ENCODE measurements around the gene ZC3H7B. TPM values are rescaled to one million over a fixed set of nuclear protein-coding genes. Genes with fewer than 3 reads are reported as not detected.

The ZC3H7B gene
- total RNA-seq, 2 donors from 2014 or later: 35.2 to 51.7 TPM

- intact Hi-C loops (cut with DNase I): no loop called here
- no peak overlapping the region for H3K9ac ChIP-seq (ENCODE audit: low read depth in 2 of 2, low read length in 2 of 2)
These were observed 9.0 kb downstream of the ZC3H7B start for GRCh38 chr22:41310336-41310735.

GRCh38 chr22:41311487-41311886, 10.2 kb downstream of the ZC3H7B start:
- intact Hi-C loops (cut with DNase I): no loop called here
- no peaks in the 10 kb centered on the region for H3K4me1 ChIP-seq
- H3K36me3 ChIP-seq: no peaks in the 10 kb centered on the region
- H3K9me3 ChIP-seq: no peaks in the 10 kb centered on the region
- no peaks in the 10 kb centered on the region for H3K27me3 ChIP-seq
- H3K27ac ChIP-seq: no peak overlapping the region
- no peak for DNase-seq
- no peak overlapping the region for H3K4me3 ChIP-seq
- no peak for TF ChIP-seq CTCF (IDR thresholded peaks at IDR 0.05)
- H3K9ac ChIP-seq (ENCODE audit: low read depth in 2 of 2, low read length in 2 of 2): no peak overlapping the region

More at GRCh38 chr22:41310336-41310735, 9.0 kb downstream of the ZC3H7B start:
- Histone ChIP-seq H3K36me3 (no peaks in the 10 kb centered on the region), H3K27ac (no peak overlapping the region), H3K4me3 (no peak overlapping the region), H3K27me3 (no peaks in the 10 kb centered on the region), H3K4me1 (no peaks in the 10 kb centered on the region), H3K9me3 (no peaks in the 10 kb centered on the region)
- DNase-seq: no peak
- no peak for TF ChIP-seq CTCF (IDR thresholded peaks at IDR 0.05)

GRCh38 chr22:41314821-41315220, 13.5 kb downstream of the ZC3H7B start:
- Histone ChIP-seq H3K9ac (ENCODE audit: low read depth in 2 of 2, low read length in 2 of 2) (no peak overlapping the region), H3K27me3 (no peaks in the 10 kb centered on the region), H3K4me1 (no peaks in the 10 kb centered on the region), H3K36me3 (no peaks in the 10 kb centered on the region), H3K4me3 (no peak overlapping the region), H3K9me3 (no peaks in the 10 kb centered on the region), H3K27ac (no peak overlapping the region)
- TF ChIP-seq CTCF (IDR thresholded peaks at IDR 0.05): no peak
- intact Hi-C loops (cut with DNase I): no loop called here
- no peak for DNase-seq

GRCh38 chr22:41315586-41315985, 14.3 kb downstream of the ZC3H7B start:
- TF ChIP-seq CTCF (IDR thresholded peaks at IDR 0.05): no peak
- no peak overlapping the region for H3K4me3 ChIP-seq
- intact Hi-C loops (cut with DNase I): no loop called here
- H3K27ac ChIP-seq: no peak overlapping the region
- no peak overlapping the region for H3K9ac ChIP-seq (ENCODE audit: low read depth in 2 of 2, low read length in 2 of 2)
- DNase-seq: no peak
- H3K27me3 ChIP-seq: no peaks in the 10 kb centered on the region
- H3K4me1 ChIP-seq: no peaks in the 10 kb centered on the region
- H3K9me3 ChIP-seq: no peaks in the 10 kb centered on the region
- no peaks in the 10 kb centered on the region for H3K36me3 ChIP-seq

GRCh38 chr22:41320416-41321240, 19.3 kb downstream of the ZC3H7B start:
- H3K27ac ChIP-seq: no peak overlapping the region
- no peak overlapping the region for H3K4me3 ChIP-seq
- no peaks in the 10 kb centered on the region for H3K36me3 ChIP-seq
- no peaks in the 10 kb centered on the region for H3K27me3 ChIP-seq
- H3K9me3 ChIP-seq: no peaks in the 10 kb centered on the region
- intact Hi-C loops (cut with DNase I): no loop called here
- H3K9ac ChIP-seq (ENCODE audit: low read depth in 2 of 2, low read length in 2 of 2): no peak overlapping the region
- no peak for DNase-seq
- TF ChIP-seq CTCF (IDR thresholded peaks at IDR 0.05): no peak
- no peaks in the 10 kb centered on the region for H3K4me1 ChIP-seq
